EH (cell line): ENCODE results near the gene DRC1.

ENCODE experiments used
- DNase-seq: peaks from one replicate; pipeline ENCODE4 v3.0.0-alpha.2; 2015; ENCODE audit warnings: low read depth

The DRC1 gene

GRCh38 chr2:26448651-26449050 is 46.9 kb downstream of the DRC1 start:
- DNase-seq, result no peak

GRCh38 chr2:26449278-26450030 is 47.7 kb downstream of the DRC1 start:
- no peak for DNase-seq

GRCh38 chr2:26450031-26450635 is 48.4 kb downstream of the DRC1 start:
- DNase-seq, result no peak

DNA sequence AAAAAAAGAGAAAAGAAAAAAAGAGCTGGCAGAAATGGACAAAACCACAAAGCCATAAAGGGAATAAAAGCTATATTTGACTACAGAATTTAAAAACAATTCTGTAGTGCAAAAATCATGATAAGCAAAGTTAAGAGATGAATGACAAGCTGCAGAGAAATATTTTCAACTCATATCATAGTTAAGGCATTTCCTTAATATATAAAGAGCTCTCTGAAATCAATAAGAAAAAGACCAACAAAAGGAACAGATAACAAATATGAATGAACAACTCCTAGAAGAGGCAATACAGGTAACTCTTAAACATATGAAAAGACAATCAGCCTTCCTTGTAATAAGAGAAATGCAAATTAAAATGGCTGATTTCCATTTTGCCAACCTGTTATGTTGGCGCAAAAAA is 50.0 kb downstream of the DRC1 start:
- no peak for DNase-seq

GRCh38 chr2:26453421-26454329 is 52.0 kb downstream of the DRC1 start:
- no peak for DNase-seq

GRCh38 chr2:26454561-26455001 is 52.9 kb downstream of the DRC1 start:
- no peak for DNase-seq

GRCh38 chr2:26455037-26455669 is 53.4 kb downstream of the DRC1 start:
- no peak for DNase-seq

DNA sequence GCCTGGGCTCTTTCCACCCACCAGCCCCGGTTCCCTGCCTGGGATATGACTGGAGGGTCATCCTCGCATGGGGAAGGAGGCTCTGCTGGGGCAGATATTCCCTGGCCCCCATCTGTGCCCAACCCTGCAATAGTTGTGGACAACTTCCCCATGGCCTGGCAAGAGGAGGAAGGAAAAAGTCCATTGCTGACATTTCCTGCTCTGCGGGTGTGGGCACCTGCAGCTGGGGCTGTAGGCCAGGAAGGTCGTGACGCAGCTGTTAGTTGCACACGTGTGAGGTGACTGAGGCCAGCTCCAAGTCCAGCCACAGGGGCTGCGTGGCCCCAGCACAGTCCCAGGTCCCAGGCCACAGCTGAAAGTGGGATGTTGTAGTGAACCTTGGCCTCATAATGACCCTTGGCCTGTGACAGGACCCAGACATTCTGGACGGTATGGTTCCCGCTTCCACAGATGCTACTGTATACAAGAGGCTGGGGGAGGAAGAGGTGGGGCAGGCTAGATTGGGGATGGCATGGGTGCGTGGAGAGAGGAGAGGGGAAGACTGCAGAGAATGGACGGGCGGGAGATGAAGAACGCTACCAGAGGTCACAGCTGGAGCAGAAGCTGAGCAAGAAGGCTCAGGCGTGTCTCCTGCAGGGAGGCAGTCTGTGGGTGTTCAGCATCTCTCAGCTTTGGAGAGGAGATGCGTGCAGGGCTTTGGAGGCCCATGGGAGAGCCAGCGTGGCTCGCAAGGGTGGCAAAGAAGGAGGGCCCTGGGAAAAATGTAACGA is 54.1 kb downstream of the DRC1 start:
- no peak for DNase-seq

DNA sequence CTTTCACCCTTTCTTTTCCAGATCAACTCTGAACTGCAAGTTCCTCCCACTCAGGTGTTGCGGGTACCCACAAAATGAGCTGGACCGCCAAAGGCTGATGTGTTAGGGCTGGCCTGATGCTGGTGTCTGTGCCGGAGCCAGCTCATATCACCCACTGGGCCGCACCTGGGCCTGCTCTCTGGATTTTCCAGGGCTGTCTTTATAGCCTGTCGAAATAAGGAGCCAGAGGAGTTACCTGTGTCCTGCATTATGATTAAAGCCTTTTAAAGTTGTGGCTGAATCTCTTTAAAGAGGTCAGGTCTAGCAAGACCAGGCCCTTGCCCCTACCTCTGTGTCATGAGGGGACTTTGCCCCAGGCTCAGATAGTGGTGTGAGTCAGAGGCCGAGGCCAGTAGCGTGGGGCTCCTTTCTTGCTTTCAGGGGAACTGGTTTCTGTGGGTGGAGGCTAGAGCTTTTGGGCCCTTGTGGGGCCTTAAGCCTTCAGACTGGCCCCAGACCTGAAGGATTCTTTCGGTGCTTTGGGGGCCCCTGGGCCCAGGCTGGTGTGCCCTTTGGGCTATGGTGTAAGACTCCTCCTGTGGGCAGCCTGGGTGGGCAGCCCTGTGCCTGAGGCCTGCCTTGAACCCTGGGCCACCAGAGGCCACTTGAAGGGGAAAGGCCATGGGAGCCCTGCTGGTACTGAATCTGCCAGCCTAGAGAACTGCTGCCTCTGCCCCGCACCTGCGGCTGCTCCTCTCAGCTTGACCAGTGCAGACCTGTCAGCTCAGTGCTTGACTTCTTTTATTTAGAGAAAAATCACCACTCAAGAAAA is 54.9 kb downstream of the DRC1 start:
- no peak for DNase-seq

DNA sequence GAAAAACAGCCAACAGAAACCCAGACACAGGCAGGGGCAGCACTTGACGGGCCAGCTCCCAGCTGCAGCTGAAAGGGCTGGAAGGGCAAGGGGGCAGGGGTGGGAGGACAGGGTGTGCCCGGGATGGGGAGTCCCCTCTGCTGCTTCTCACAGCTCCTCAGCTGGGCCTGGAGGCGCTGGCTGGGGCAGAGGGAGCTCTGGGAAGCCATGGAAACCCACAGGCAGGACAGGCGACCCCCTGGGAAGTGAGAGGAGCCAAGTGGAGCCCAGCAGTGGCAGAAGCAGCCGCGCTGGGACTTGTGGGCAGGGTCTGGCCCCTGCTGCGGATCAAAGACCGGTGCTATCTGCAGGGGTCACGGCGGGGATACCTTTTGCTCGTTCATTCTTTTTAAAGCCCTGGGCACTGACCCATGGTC is 55.5 kb downstream of the DRC1 start:
- DNase-seq, result no peak

GRCh38 chr2:26457695-26458364 is 56.1 kb downstream of the DRC1 start:
- DNase-seq, result no peak

- DNase-seq, result no peak
Measured at GRCh38 chr2:26458365-26459042, 56.8 kb downstream of the DRC1 start.

DNA sequence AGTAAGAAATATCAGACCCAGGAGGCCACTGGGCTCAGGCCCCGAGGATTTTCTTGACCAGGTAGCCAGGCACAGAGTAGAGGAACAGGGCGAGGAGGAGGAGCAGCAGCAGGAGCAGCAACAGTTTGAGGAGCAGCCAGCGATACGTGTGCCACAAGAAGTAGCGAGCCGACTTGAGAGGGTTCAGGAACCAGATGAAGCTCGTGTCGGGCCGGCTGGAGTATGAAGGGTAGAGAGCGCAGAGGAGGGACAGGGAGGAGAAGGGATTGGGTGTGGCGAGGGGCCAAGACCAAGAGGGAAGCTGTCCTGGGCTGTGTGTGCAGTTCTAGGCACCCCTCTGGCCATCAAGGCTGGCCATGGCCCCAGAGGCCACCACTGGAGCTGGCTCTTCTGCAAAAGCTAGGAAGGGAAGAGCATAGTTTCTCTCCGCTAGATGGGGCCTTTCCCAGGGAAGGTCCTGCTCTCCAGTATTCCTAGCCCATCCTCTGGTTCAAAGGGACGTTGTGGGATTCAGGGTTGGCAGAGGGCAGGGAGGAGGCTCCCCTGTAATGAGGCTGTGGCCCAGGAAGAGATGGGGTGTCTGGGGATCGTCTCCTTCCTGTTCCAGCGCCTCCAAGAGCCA is 58.4 kb downstream of the DRC1 start:
- no peak for DNase-seq

GRCh38 chr2:26460613-26461031 is 58.9 kb downstream of the DRC1 start:
- no peak for DNase-seq

GRCh38 chr2:26461601-26462023 is 59.9 kb downstream of the DRC1 start:
- DNase-seq, result no peak

GRCh38 chr2:26462100-26462499 is 60.4 kb downstream of the DRC1 start:
- DNase-seq, result no peak

DNA sequence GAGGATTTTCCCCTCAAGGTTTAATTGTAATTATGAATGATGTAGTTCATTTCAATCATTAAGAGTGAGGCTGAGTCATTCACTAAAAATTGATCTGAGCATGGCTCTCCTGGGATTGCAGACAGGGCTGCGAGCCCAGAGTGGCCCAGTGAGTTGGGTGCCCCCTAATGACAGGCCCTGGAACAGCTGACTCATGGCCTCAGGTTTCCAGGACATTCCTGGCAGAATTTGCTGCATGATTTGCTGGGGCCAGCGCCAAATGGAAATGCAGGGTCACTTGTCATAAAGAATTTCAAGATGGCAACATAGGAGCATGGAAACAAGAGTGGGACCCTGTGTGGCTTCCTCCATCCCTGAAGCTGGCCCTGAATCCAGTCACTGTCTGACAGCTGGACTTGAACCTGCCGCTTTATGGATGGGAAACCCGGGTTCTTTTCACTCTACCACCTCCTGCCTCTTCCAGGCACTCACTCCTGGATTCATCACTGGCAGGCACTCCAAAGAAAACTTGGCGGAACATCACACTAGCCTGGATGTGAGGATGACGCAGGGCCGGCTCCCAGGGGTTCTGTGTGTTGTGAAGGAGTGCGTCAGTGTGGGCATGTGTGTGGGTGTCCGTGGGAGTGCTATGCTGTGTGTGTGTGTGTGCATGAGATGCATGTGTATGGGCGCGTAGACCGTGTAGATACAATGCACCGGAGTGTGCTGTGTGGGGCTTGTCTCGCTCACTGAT is 61.0 kb downstream of the DRC1 start:
- peak; percentile 77 for DNase-seq
